GM10266 (cell line): Measurements from ENCODE around the gene HAUS1.

ENCODE experiments used
- DNase-seq: peaks from one replicate; pipeline ENCODE4 v3.0.0; 2012; ENCODE audit errors: extremely low spot score
- TF ChIP-seq, protein P1 (sequence below): IDR thresholded peaks from 2 replicates; pipeline ENCODE4 v1.5.1; 2012; ENCODE audit warnings: mild to moderate bottlenecking, low read depth; ENCODE audit not compliant: control insufficient read depth, insufficient read depth; ENCODE audit errors: missing control alignments

HAUS1 gene

DNA sequence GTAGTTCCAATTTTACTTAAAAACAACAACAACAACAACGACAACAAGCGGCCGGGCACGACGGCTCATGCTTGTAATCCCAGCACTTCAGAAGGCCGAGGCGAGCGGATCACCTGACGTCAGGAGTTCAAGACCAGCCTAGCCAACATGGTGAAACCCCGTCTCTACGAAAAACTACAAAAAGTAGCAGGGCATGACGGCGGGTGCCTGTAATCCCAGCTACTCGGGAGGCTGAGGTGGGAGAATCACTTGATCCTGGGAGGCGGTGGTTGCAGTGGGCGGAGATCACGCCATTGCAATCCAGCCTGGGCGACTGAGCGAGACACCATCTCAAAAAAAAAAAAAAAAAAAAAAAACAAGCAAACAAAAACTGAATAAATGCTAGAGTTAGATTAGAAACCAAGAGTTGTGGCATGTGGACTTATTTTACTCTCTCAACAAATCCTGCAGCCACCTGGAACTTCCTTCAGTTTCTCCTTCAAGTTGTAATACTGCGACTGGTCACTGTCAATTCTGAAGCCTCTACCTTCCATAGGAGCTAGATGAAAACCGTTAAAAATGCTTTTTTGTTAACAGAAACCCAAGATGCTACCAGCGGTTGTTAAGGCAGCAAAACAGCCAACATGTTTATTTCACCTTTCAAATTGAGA, 7.4 kb upstream of the HAUS1 start:
- DNase-seq: peak; percentile 22
- TF ChIP-seq, protein P1, sequence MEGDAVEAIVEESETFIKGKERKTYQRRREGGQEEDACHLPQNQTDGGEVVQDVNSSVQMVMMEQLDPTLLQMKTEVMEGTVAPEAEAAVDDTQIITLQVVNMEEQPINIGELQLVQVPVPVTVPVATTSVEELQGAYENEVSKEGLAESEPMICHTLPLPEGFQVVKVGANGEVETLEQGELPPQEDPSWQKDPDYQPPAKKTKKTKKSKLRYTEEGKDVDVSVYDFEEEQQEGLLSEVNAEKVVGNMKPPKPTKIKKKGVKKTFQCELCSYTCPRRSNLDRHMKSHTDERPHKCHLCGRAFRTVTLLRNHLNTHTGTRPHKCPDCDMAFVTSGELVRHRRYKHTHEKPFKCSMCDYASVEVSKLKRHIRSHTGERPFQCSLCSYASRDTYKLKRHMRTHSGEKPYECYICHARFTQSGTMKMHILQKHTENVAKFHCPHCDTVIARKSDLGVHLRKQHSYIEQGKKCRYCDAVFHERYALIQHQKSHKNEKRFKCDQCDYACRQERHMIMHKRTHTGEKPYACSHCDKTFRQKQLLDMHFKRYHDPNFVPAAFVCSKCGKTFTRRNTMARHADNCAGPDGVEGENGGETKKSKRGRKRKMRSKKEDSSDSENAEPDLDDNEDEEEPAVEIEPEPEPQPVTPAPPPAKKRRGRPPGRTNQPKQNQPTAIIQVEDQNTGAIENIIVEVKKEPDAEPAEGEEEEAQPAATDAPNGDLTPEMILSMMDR: no peak

DNA sequence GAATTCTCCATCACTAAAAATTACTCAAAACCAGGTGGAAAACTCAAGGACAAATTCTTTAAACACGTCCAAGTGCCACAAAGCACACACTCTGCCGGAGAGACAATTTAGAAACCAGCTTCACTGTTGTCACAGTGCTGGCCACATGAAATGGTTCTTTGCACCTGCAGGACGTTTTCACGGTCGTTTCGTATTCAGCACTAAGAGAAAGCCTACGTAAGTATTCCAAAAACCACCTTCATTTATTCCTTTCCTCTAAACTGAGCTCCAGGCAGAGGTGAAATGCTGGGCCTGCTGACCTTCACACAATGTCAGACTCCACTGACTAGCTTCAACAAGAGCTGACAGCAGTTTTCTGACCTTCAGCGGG, 6.8 kb upstream of the HAUS1 start:
- TF ChIP-seq, protein P1: no peak
- no peak for DNase-seq

DNA sequence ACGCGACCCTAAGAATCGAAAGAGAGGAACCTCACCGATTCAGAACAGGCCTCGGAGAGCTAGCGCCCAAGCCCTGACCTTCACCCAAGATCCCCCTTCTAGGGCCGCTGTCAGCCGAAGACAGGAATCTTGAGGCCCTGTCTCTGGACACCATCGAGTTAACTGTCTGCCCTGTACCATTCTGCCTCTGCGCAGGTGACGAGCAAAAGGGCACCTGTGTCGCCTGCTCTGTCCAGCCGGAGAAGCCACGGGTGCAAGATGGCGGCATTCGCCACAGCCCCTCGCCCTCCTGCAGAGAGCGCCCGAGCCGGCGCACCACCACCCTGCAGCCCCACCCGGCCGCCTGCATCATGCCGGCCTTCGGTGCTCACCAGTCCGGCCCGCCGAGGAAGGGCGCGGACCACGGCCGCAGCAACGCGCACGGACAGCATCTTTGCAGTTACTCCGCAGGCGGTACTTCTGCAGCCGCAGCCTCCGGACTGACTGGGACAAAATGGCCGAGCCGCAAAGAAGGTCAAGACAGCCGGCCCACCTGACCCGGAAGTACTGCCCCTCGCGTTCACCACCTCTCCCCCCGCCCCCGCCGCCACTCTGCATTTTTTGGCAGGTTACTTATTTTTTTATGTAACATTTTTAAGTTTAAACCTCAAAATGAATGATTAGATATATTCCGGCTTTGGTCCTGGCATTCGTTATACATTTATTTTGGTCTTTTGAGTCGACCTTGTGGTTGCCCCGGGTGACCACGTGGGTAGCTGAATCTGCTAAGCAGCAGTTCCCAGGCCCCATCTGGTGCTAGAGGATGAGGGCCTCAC, 6.2 kb upstream of the HAUS1 start, which contains the start of gene ATP5F1A:
TSS of gene ATP5F1A (minus strand) at position 496 of the 815 bp plus-strand sequence. CDS start at position 431, 65 bp downstream.
- peak; percentile 87 for DNase-seq

DNA sequence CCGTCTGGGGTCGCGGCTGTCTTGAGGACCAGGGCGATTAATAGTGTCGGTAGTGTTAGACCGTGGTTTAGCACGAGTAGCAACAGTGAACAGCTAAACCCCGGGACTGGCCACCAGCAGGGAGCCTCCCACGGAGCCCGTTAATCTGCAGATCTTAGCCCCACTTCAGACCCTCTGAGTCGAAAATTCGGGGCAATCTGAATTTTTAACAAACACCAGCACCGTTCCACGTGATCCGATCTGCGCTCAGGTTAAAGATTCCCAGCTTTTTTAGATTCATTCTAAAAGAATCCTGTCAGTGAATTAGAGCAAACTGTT, 5.6 kb upstream of the HAUS1 start:
- TF ChIP-seq, protein P1: no peak
- no peak for DNase-seq

More for the DNA sequence above, 6.2 kb upstream of the HAUS1 start, which contains the start of gene ATP5F1A:
- TF ChIP-seq, protein P1: peak; percentile 12

DNA sequence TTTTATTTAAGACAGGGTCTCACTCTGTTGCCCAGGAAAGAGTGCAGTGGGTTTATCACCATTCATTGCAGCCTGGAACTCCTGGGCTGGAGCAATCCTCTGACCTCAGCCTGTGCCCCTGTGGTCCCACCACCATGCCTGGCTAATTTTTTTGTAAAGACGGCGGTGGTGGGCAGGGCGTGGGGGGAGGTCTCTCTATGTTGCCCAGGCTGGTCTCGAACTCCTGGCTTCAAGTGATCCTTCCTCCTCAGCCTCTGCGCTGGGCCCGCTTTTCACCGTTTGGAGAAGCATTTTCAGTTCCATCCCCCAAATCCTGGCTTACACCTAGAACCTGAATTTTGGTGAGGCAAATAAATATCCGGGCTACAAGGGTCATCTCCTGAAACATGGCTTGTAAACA, 4.7 kb upstream of the HAUS1 start:
- no peak for DNase-seq
- TF ChIP-seq, protein P1: no peak

DNA sequence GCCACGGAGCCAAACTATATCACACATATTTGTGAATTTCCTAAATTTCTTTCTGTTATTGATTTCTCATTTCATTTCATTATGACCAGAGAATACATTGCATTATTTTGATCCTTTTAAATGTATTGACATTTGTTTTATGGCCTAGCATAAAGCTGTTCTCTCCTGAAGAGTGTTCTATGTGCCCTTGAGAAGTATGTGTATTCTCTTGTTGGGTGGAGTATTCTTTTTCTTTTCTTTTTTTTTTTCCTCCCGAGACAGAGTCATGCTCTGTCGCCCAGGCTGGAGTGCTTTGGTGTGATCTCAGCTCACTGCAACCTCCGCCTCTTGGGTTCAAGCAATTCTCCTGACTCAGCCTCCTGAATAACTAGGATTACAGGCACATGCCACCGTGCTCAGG, 5.2 kb downstream of the HAUS1 start:
- no peak for DNase-seq
- TF ChIP-seq, protein P1: no peak

DNA sequence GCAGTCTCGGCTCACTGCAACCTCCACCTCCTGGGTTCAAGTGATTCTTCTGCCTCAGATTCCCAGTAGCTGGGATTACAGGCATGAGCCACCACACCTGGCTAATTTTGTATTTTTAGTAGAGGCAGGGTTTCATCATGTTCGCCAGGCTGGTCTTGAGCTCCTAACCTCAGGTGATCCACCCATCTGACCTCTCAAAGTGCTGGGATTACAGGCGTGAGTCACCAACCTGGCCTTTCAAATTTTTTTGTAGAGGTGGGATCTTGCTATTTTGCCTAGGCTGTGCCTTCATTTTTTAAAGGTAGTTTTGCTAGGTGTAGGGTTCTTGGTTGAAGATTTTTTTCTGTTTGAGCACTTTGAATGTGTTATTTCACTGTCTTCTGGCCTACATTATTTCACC, 6.2 kb downstream of the HAUS1 start:
- TF ChIP-seq, protein P1: no peak
- no peak for DNase-seq
